MM.1S (cell line): Measurements from ENCODE around the gene MAGEF1.

Source experiments
- CTCF ChIP-seq: fragments of 300-600 bp; sonication (generic); IDR thresholded peaks from 2 replicates; pipeline ENCODE4 v1.5.1; 2016; ENCODE audit warnings: antibody characterized with exemption, low read length, mixed read lengths
- EZH2 ChIP-seq: fragments of 300-600 bp; sonication (generic); optimal IDR thresholded peaks from 2 replicates; pipeline ENCODE3; 2017; ENCODE audit warnings: low read depth, mild to moderate bottlenecking, antibody characterized with exemption, low read length, mixed read lengths

GRCh38 chr3:184688882-184689271 is 23.0 kb downstream of the MAGEF1 start:
- TF ChIP-seq CTCF = no peak
- no peak for TF ChIP-seq EZH2
